Activated CD8-positive, alpha-beta T cell treated with anti-CD3 and anti-CD28 coated beads for 36 hours (primary cell): ENCODE measurements around the gene ITPR3. TPM values are rescaled to one million over a fixed set of nuclear protein-coding genes. Genes with fewer than 3 reads are reported as not detected.

Source experiments
- ATAC-seq: fragments of 200-7000 bp; cut with Tn5 transposase; one replicate; pipeline ENCODE4 v1.10.0; 2021; ENCODE audit warnings: mild to moderate bottlenecking, moderate library complexity
- CTCF ChIA-PET: fragments of 350-600 bp; sonication (Branson Sonifier 250); formaldehyde crosslinking; loops from one replicate; lab custom pipeline; 2021; ENCODE audit warnings: antibody characterized with exemption; lab: Charles Lee
- POLR2A ChIA-PET: fragments of 350-600 bp; sonication (Branson Sonifier 250); formaldehyde crosslinking; loops from one replicate; lab custom pipeline; 2021; ENCODE audit warnings: antibody characterized with exemption; lab: Charles Lee
- DNase-seq: peaks from one replicate; pipeline ENCODE4 v3.0.0-alpha.2; 2020
- H3K27ac Mint-ChIP-seq: one replicate; pipeline ENCODE4 v1.8.0; 2021; ENCODE audit warnings: mild to moderate bottlenecking, mixed read lengths
- H3K27me3 Mint-ChIP-seq: one replicate; pipeline ENCODE4 v1.8.0; 2021; ENCODE audit warnings: mixed read lengths
- H3K36me3 Mint-ChIP-seq: one replicate; pipeline ENCODE4 v1.8.0; 2021; ENCODE audit warnings: low read depth, mixed read lengths
- H3K4me1 Mint-ChIP-seq: one replicate; pipeline ENCODE4 v1.8.0; 2021; ENCODE audit warnings: low read depth, mixed read lengths
- H3K4me3 Mint-ChIP-seq: one replicate; pipeline ENCODE4 v1.8.0; 2021; ENCODE audit warnings: mild to moderate bottlenecking, moderate library complexity, mixed read lengths
- H3K9me3 Mint-ChIP-seq: one replicate; pipeline ENCODE4 v1.8.0; 2021; ENCODE audit warnings: mixed read lengths
- CTCF ChIP-seq: fragments of 200-600 bp; IDR thresholded peaks from one replicate; pipeline ENCODE4 v1.8.0; 2022; ENCODE audit warnings: antibody characterized with exemption, mild to moderate bottlenecking
- intact Hi-C: fragments of 100-400 bp; cut with micrococcal nuclease; formaldehyde crosslinking; loops from one replicate; pipeline ENCODE4 v1.10.0; 2022
- total RNA-seq, 2 experiments: library from RNA; stranded (reverse); gene quantifications; one replicate each; pipeline ENCODE4 v1.2.3, GENCODE V29; 2021

ITPR3 gene
- total RNA-seq, 2 experiments from 2014 or later, result 36.6 to 38.0 TPM

- ATAC-seq (no peak), DNase-seq (no peak)
- CTCF ChIA-PET, result interaction anchor here (0.8 kb wide), 1 partner anchor 40 kb away, joined by 3 read pairs; no protein-coding TSS in a partner anchor
- intact Hi-C loops, result no loop called here
- POLR2A ChIA-PET, result interaction anchor here (1.1 to 1.4 kb wide), 2 partner anchors 11 to 15 kb away, joined by 4 read pairs; no protein-coding TSS in a partner anchor
- H3K4me3 Mint-ChIP-seq, result no peak overlapping the region
- no peaks in the 10 kb centered on the region for H3K27me3 Mint-ChIP-seq
- peaks cover 14% of the 10 kb centered on the region for H3K36me3 Mint-ChIP-seq
- no peak for TF ChIP-seq CTCF
- H3K9me3 Mint-ChIP-seq, result no peaks in the 10 kb centered on the region
- H3K4me1 Mint-ChIP-seq, result no peaks in the 10 kb centered on the region
- no peak overlapping the region for H3K27ac Mint-ChIP-seq
Observed at GRCh38 chr6:33661106-33661838, 40.1 kb downstream of the ITPR3 start.

- CTCF ChIA-PET, result no interaction called here
- intact Hi-C loops, result no loop called here
- POLR2A ChIA-PET, result interaction anchor here (0.9 to 1.4 kb wide), 3 partner anchors 10 to 68 kb away, joined by 3 to 4 read pairs (median 4); no protein-coding TSS in a partner anchor
- TF ChIP-seq CTCF, result no peak
- ATAC-seq (no peak), DNase-seq (no peak)
- Mint-ChIP-seq H3K9me3 (no peaks in the 10 kb centered on the region), H3K27me3 (no peaks in the 10 kb centered on the region), H3K36me3 (peaks cover 17% of the 10 kb centered on the region), H3K27ac (no peak overlapping the region), H3K4me1 (no peaks in the 10 kb centered on the region), H3K4me3 (no peak overlapping the region)
Observed at GRCh38 chr6:33662318-33662717, 41.2 kb downstream of the ITPR3 start.

- Mint-ChIP-seq H3K27ac (no peak overlapping the region), H3K4me3 (no peak overlapping the region), H3K36me3 (peaks cover 19% of the 10 kb centered on the region), H3K27me3 (no peaks in the 10 kb centered on the region), H3K9me3 (no peaks in the 10 kb centered on the region), H3K4me1 (no peaks in the 10 kb centered on the region)
- ChIA-PET CTCF (no interaction called here), POLR2A (interaction anchor here (0.9 kb wide), 1 partner anchor 69 kb away, joined by 3 read pairs; no protein-coding TSS in a partner anchor)
- TF ChIP-seq CTCF, result no peak
- intact Hi-C loops, result no loop called here
- no peak for DNase-seq
- no peak for ATAC-seq
Observed at GRCh38 chr6:33663028-33663427, 41.9 kb downstream of the ITPR3 start.

GRCh38 chr6:33663727-33664449 lies 42.8 kb downstream of the ITPR3 start:
- H3K4me3 Mint-ChIP-seq, result no peak overlapping the region
- ChIA-PET POLR2A (interaction anchor here (1.2 kb wide), 1 partner anchor 19 kb away, joined by 4 read pairs; no protein-coding TSS in a partner anchor), CTCF (no interaction called here)
- TF ChIP-seq CTCF, result no peak
- ATAC-seq (no peak), DNase-seq (no peak)
- no peaks in the 10 kb centered on the region for H3K9me3 Mint-ChIP-seq
- intact Hi-C loops, result no loop called here
- peaks cover 26% of the 10 kb centered on the region for H3K36me3 Mint-ChIP-seq
- no peaks in the 10 kb centered on the region for H3K4me1 Mint-ChIP-seq
- no peak overlapping the region for H3K27ac Mint-ChIP-seq
- no peaks in the 10 kb centered on the region for H3K27me3 Mint-ChIP-seq
